Astrocyte of the cerebellum (primary cell): Measurements from ENCODE around the gene EPB41L5.
"Not testable (repeated sequence)": the region's sequence is repeated elsewhere in the genome, so short reads cannot be mapped to it uniquely, and the experiment has no call there.

Source experiments
- DNase-seq: peaks from one replicate; pipeline ENCODE4 v3.0.0-alpha.2; 2011; ENCODE audit warnings: low read depth
- H3K4me3 ChIP-seq: 2 replicates; pipeline ENCODE4 v1.5.1; 2011; ENCODE audit warnings: mild to moderate bottlenecking, low read depth, low read length, moderate library complexity
- CTCF ChIP-seq: IDR thresholded peaks from 2 replicates; pipeline ENCODE4 v1.5.1; 2012; ENCODE audit warnings: low read length, low read depth, moderate library complexity, mild to moderate bottlenecking; ENCODE audit errors: missing control alignments
- in situ Hi-C: cut with HindIII; loops from 2 replicates; pipeline ENCODE4 v1.10.0; 2017; ENCODE audit warnings: low sequenced_read_pairs

EPB41L5 gene

GRCh38 chr2:120060088-120060623 is 47.3 kb downstream of the EPB41L5 start:
- H3K4me3 ChIP-seq, result no peak overlapping the region
- no peak for DNase-seq
- TF ChIP-seq CTCF, result no peak
- in situ Hi-C loops, result no loop called here

GRCh38 chr2:120064664-120065063 is 51.8 kb downstream of the EPB41L5 start:
- DNase-seq, result no peak
- TF ChIP-seq CTCF, result no peak
- no peak overlapping the region for H3K4me3 ChIP-seq
- in situ Hi-C loops, result no loop called here

GRCh38 chr2:120066800-120067547 is 54.1 kb downstream of the EPB41L5 start:
- no peak for DNase-seq
- in situ Hi-C loops, result no loop called here
- H3K4me3 ChIP-seq, result no peak overlapping the region
- no peak for TF ChIP-seq CTCF

- DNase-seq, H3K4me3 ChIP-seq, in situ Hi-C loops: not testable (repeated sequence)
Measured at GRCh38 chr2:120068040-120068658, 55.3 kb downstream of the EPB41L5 start.

- no peak overlapping the region for H3K4me3 ChIP-seq
- no peak for TF ChIP-seq CTCF
- in situ Hi-C loops, result no loop called here
- DNase-seq, result no peak
Measured at GRCh38 chr2:120075545-120075944, 62.7 kb downstream of the EPB41L5 start.

GRCh38 chr2:120077896-120078295 is 65.0 kb downstream of the EPB41L5 start:
- in situ Hi-C loops, result no loop called here
- no peak for DNase-seq
- H3K4me3 ChIP-seq, result no peak overlapping the region
- no peak for TF ChIP-seq CTCF

- H3K4me3 ChIP-seq, result no peak overlapping the region
- TF ChIP-seq CTCF, result no peak
- in situ Hi-C loops, result no loop called here
- no peak for DNase-seq
Measured at GRCh38 chr2:120079647-120080046, 66.8 kb downstream of the EPB41L5 start.
